HK-2 (cell line): ENCODE data around the gene PGLYRP1.
A peak's percentile ranks its signal among the peaks of the same experiment; 100 is the strongest.

Source experiments
- DNase-seq: peaks from one replicate; pipeline ENCODE4 v3.0.0-alpha.2; 2018; ENCODE audit not compliant: unreplicated experiment

PGLYRP1 gene

DNA sequence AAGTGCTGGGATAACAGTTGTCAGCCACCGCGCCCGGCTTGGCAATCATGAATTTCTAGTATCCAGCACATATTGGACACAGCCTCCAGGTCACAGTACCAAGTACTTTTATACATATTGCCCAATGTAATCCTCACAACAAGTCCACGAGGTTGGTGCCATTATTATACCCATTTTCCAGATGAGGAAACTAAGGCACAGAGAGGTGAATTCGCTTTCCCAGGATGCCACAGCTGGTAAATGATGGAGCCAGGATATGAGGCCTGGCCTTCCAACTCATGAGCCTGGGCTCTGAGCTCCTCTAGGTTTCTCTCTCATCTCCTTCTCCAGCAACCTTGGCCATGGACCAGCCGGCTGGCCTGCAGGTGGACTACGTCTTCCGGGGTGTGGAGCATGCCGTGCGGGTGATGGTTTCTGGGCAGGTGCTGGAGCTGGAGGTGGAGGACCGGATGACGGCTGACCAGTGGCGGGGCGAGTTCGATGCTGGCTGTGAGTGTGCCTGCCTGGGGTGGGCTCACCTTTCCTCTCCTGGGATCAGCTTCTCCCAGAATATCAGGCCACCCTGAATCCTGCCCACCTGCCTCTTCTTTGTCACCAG is 20.1 kb downstream of the PGLYRP1 start:
- DNase-seq = no peak

DNA sequence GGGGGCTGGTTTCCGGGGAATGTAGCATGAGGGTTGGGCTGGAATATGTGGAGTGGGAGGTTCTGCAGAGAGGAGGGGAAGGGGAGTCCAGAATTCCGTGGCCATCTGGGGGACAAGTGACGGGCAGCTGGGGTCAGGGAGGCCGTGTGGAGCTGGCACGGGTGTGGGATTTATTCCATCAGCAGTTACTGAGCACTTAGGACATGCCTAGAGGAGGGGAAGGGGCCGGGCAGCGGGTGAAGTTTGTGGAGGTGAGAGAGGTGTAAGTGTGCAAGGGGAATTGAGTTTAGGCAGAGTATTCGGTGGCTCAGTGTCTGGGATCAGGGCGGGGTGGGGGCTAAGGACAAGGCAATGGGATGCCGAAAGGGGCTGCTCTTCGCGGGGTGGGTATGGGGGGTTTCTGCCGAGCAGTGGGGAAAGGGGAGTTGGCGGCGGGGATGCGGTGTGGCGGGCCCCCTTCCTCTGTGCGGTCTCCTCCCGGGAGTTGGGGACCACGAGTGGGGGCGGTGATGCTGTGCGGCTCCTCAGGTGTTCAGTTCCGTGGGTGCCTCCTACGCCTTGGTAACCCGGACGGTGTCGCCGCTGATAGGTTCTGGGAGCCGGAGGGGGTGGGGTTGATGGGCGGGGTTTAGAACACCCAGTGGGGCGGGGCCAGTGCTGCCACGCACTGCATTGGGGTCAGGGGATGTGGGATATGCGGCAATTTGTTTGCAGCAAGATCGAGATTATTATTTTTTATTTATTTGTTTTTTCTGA is 22.2 kb downstream of the PGLYRP1 start:
- DNase-seq = no peak

DNA sequence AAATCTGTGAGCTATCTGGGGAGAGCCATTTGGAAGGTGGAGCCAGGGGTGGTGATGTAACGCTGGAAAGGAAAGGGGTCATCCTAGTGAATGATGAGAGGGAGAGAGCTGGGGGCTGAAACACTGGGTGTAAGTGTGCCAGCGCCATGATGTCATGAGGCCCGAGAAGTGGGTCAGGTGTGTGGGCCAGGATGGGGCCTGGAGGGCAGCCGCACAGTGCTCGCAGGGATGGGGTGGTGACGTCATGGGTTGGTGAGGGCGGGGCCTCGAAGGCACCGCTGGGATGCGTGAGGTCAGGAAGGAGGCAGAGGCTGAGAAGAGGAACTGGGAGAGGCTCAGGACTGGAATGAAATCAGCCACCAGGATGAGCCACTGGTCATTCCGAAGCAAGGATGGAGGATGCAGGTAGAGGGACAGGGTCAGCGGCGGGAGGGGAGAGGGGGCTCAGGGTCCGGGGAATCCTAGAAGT is 23.2 kb downstream of the PGLYRP1 start:
- DNase-seq = no peak

DNA sequence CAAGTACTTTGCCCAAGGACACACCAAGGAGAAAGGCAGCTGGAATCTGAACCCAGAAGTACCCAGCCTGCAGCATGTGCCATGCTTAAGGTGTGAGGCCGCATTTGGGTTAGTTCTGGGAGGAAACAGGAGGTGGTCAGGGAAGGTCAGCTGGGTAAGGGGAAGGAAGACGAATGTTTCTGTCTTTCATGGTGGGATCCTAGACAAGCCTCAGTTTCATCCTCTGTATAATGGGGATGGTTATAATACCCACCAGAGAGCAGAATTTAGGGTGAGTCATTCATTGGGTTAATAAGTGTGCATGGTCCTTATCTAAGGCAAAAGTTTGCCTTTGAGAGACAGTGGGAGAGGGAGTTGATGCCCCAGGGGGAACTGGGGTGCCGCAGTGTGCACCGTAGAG is 24.0 kb downstream of the PGLYRP1 start:
- no peak for DNase-seq

DNA sequence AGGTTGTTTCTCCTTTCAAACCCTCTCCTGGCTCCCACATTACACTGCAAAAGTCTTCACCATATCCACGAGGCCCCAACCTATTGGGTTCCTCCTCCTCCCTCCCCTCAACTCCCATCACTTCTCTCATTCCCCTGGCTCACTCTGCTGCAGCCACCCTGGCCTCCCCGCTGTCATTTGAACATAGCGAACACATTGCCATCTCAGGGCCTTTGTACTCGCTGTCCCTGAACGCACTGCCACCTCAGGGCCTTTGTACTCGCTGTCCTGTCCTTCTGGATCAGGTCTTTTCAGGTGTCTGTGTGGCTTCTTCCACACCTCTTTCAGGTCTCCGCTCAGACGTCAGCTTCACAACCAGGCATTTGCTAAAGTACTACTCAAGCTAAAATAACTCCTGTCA is 25.9 kb downstream of the PGLYRP1 start:
- DNase-seq = no peak

DNA sequence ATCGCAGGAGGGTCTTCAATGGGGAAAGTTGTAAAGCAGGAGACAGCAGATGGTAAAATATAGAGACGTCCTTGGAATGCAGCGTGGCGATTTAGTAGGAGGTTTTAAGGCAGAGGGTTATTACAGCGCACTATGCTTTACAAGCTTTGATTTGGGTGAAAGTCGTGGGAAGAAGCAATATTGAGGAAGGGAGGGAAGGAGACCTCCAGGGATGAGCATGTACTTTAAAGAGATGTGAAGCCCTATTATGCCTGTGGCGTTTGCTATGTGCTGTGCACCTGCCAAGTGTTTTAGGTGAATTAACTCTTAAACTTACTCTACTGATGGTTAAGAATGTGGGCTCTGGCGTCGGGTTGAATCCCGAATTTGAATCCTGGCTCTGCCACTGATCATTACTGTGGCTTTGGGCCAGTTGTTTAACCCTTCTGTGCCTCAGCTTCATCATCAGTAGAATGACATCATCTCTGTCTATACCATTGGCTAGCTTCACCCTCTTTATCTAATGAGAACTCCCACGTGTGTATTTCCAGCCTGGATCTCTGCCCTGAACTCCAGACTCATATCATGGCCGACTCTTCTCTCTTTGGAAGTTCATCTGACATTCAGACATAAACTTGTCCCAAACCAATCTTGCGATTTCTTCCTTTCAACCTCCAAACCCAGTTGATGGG is 27.0 kb downstream of the PGLYRP1 start:
- DNase-seq = no peak

DNA sequence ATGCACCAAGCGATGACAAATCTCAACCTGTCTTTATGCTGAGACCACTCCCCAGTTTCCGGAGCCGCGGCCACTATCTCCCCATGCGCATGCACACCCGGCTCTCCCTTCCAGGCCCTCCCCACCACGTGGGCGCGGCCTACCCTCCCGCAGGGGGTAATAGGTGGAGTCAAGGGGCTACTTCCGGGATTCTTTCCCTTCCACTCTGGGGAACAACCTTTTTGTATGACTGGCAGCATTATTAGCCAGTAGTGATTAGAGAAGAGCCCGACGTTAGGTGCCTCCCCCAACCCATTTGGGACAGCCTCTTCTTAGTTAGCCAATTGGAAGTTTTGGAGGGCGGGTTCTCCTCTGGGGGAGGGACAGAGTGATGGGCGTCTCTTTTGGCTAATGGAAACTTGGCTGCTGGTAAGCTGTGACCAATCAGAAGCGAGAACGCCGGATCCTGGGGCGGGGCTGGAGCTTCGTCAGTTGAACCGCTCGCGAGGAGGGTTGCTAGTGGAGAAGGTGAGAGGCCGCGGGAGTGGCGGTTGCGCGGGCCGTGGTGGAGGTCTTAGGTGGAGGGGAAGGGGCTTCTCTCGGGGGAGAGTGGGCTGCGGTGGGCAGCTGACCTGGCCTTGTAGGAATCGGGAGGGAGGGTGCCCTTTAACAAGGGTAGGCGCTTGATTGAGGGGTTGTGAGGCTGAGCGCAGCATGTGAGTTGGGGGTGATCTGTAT is 27.7 kb downstream of the PGLYRP1 start, which contains the start of gene CCDC61:
TSS of gene CCDC61 (plus strand) at position 470 of the 717 bp plus-strand sequence. CDS start 7,552 bp downstream, outside the sequence.
- DNase-seq = peak; percentile 97

DNA sequence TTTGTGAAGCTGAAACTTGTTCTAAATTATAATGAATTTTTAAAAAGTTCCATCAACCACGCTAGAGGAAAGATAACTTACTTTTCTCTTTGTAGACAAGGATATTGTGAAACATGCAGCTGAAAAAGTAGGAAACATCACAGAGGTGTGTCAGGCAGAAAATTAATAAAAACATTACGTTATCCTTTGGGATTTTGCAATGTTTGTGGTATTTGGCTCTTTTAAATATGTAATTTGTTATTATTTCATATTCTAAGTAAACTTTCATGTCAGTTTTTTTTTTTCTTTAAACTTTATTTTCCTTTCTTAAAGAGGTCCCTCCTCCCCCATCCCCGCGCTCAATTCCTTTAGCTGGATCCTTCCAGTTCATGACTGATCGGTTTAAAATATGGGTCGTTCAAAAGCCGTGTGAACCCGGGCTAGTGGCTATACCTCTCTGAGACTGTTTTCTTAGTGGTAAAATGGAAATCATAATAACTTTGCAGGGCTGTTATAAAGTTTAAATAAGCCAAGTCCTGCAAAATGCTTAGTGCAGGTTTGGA is 28.3 kb downstream of the PGLYRP1 start:
- no peak for DNase-seq

DNA sequence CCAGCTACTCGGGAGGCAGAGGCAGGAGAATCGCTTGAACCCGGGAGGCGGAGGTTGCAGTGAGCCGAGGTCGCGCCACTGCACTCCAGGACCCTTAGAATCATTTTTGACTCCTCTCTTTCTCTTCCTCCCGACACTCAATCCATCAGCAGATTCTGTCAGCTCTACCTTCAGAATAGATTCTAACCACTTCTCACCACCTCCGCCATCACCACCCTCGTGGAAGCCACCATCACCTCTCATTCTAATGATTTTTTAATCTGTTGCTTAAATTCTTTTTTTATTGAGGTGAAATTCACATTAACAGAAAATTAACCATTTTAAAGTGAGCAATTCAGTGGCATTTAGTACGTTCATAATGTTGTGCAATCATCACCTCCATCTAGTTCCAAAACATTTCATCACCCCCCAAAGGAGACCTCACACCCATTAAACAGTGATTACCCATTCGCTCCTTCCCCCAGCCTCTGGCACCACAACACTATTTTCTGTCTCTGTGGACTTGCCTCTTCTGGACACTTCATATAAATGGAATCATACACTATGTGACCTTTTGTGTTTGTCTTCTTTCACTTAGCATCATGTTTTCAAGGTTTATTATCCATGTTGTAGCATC is 32.6 kb downstream of the PGLYRP1 start:
- DNase-seq = no peak

DNA sequence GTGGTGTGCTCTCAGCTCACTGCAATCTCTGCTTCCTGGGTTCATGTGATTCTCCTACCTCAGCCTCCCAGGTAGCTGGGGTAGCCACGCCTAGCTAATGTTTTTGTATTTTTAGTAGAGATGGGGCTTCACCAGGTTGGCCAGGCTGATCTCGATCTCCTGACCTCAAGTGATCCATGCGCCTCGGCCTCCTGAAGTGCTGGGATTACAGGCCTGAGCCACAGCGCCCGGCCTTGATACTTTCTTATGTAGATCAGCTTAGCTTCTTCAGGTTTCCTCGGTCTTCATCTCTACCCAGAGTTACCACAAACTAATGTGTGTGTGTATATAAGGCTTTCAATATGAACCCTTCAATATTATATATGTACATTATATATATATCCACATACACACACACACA is 37.5 kb downstream of the PGLYRP1 start:
- no peak for DNase-seq

DNA sequence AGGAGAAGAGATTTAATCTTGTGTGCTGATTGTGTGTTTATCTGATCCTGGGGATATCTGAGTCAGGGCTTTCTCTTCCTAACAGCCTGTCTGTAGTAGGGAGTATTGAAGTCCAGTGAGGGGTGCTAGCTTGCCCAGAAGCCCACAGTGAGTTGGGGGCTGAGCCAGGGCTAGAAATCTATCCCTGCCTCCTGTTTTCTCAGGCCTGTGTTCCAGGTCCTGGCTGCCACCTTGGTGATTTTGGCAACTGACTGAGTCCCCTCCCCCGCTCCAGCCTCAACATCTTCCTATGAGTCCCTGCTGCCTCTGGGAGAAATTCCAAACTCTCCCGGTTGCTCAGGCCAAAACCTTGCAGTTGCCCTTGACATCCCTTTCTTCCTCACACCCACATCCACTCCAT is 41.5 kb downstream of the PGLYRP1 start:
- no peak for DNase-seq

DNA sequence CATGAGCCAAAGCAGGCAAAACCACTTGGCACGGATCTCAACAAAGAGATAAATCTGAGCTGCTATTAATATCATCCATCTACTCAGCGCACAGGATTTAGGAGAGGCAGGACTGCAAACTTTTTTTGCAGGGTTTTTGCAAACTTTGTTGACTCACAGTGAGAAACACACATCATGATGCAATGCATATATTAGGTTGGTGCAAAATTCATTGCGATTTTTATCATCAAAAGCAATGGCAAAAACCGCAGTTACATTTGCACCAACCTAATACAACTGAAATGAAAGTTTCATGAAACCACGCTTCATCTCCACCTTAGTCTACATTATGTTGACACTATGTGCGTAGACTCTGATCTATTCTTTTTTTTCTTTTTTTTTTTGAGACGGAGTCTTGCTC is 44.7 kb downstream of the PGLYRP1 start:
- DNase-seq = no peak

DNA sequence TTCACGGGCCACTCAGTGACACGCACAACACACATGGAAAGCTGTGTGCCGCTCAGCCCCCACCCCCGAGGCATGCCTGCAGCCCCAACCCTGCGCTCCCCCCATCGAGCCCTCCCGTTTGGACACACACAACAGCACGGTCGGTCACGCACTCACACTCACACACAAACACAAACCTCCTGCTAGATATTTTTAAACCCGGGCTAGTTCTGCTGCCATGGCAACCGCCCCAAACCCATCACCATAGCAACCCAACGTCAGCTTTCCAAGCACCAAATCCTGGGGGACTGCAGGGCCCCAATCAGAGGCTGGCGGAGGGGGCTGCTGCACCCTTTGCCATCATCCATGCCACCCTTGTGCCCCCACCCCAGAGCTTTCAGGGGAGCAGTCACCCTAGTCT is 46.7 kb downstream of the PGLYRP1 start:
- no peak for DNase-seq

DNA sequence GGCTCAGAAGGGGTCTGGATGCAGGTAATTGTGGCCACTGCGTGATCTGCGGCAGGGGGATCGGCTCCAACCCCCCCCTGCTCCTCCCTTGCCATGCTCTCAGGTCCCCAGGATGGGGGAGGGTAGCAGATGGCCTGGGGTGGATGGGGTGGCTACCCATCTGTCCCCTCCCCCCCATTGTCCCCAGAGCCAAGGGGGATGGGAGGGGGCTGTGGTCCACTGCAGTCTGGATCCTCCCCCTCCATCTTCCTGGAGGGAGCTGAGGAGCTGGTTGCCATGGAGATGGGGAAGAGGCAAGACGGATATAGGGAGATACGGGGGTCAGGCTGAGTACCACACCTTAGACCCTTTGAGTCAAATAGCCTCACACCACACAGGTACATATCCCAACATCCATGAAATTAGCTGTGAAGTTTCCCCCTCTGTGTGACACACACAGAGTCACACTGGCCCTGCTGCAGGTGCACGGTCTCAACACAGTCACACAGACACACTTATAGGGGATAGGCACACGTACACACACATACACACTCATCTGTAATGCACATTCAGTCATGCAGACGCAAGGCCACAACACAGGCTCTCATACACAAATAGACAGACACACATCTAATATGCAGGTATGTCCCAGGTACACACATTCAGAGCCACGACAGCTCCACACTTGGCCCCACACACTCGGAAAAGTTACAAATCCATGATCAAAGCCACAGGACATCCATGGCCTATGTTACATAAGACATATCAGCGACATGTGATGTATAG is 47.4 kb downstream of the PGLYRP1 start:
- DNase-seq = no peak

DNA sequence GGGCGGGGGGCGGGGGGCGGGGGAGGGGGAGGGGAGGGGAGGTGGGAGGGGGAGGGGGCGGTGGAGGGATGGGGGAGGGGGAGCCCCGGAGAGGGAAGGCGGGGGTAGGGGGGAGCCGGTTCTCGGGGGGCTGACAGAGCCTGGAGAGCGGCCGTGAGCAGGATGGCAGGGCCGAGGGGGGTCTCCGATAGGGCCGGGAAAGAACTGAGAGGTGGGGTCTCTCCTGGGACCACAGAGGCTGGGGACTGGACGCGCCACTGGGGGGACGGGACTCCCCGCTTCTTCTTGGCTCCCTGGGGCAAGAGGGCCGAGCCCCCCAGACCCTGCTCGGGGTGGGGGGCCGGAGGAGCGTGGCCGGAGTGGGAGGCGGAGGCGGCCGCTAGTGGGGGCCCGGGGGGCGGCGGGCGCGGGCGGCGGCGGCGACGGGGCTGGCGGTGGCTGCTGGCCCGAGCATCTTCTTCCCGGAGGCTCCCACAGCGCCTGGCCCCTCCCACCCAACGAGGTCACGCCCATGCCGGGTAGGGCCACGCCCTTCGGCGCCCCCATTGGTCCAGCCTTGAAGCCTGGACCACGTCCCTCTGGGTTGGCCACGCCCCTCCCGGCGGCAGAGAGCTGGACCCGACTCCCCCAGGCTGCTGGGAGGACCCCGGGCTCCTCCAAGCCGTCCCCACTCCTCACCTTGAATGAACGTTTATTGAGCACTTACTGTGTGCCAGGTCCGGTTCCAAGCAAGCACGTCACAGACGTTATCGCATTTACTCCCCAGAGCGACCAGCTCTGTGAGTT is 49.1 kb downstream of the PGLYRP1 start, which contains the start of gene NOVA2:
TSS of gene NOVA2 (minus strand) at position 313 of the 786 bp plus-strand sequence. CDS start 514 bp downstream, outside the sequence.
- DNase-seq = peak; percentile 13

DNA sequence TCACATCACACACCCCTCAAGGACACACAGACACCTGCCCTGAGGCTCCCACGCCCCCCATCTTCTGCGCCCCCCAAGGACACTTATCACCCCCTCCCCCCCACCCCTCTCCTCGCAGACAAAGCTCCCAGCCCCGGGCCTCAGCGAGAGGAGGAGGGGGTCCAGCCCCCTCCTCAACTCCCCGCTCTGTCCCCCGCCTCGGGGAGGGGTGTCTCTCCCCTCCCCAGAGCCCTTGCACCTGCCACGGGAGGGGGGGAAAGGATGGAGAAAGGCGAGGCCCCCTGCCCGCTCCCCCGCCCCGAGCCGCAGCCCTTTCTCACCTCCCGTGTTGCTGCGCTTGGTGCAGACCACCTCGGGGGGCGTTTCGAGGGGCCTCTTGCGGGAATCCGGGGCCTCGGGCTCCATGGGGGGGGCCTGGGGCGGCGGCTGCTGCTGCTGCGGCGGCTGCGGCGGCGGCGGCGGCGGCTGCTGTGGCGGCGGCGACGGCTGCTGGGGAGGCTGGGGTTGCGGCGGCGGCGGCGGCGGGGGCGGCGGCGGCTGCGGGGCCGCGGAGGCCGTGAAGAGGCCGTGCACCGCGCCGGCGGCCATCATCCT is 49.8 kb downstream of the PGLYRP1 start:
- no peak for DNase-seq

DNA sequence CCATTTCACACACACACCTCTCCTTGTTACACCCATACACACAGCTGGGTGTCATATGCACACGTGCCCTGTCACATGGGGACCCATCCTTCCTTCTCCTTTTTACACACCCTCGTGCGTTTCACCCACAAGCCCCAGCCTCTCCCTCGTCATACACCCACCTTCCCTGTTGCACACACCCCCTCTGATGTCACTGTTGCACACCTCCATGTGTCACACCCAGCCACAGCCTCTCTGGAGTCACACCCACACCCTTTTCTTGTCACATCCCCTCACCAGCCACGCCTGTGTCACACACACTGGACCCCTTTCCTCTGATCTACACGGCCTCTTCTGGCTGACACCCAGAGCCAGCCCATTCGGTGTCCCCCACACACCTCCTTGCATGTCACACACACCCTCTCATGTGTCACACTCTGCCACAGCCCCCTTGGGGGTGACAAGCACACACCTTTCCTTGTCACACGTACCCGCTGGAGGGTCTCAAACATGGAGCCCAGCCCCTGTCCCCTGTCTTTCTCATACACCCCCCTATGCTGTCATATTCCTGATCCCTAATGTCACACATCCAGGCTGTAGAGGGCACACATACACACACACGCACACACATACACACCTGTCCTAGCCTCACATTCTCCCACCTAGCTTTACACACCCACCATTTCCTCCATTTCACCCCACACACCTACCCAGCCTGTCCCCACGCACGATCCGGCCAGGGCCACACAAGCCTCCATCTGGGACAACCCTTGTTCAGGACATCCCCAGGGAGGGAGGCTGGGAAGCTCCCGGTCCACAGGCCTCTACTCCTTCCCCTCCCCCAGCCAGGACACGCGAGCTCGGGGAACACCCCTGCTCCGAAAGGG is 50.5 kb downstream of the PGLYRP1 start:
- no peak for DNase-seq

DNA sequence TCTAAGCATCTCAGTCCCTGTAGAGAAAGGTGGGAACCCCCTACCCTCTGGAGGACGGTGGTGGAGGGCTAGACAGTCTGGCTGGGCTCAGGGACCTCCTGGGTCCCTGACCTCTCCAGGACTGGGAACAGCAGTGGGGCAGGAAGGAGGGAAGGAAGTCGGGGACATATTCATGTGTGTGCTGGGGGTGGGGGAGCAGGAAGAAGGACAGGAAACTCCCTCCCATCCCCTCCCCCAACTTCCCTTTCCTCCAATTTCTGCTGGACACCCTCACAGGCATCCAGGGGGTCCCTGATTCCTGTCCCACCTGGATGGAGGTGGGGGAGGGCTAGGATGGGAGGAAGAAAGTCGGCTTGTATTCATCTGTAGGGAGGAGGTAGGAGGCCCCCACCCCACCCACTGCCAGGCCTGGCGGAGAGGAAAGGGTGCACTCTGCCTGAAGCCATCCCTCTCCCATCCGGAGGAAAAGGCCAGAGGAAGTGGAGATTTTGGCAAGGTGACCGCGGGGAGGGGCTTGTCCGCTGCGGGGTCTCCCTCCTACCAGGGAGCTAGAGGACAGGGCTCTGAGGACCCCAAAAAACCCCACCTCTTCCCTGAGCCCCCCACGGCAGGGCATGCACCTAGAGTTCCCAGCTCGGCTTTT is 51.5 kb downstream of the PGLYRP1 start:
- DNase-seq = no peak
